T-helper 22 cell (primary cell): ENCODE data around the gene EEF1AKMT1.
A peak's percentile ranks its signal among the peaks of the same experiment; 100 is the strongest.

Source experiments
- DNase-seq: peaks from one replicate; pipeline ENCODE4 v3.0.0-alpha.2; 2020; ENCODE audit warnings: low read depth

The EEF1AKMT1 gene

GRCh38 chr13:20718958-20719566 lies 54.7 kb downstream of the EEF1AKMT1 start:
- DNase-seq = no peak

DNA sequence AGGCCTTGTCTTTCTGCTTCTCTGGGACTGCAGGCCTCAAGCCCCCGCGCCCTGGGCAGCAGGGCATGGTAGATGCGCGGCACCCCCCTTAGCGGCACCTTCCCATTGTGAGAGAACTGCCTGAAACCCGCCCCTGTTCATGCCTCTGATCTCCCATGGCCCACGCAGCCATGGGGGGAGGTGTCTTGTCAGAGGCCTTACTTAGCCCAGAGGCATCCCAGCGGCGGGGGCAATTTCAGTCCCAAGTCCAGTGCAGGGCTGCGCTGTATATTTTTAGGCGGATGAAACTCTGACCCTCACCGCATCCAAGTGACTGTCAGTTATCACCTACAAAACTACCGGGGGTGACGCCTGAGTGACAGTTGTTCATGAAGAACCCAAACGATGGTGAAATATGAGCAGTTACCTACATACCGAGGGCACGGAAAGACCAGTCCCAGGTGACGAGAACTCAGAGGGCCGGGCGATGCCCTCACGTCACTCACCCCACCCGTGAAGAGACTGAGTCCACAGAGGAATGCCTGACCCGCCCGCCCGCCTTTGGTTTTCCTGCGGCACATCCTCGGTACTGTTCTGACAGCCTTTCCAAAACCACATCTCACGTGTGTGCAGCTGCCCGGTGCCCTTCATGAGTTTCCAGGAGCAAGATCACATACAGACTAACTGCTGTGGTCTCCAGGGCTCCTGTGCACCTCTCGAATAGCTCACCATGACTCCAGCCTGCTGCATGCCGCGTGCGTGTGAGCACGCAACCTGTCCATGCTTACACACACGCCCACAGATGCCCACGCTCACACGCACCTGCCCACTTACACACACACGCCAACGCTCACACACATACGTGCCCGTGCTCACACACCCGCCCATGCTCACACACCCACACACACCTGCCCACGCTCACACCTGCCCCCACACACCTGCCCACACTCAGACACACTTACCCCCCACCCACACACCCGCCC lies 55.9 kb downstream of the EEF1AKMT1 start:
- no peak for DNase-seq

DNA sequence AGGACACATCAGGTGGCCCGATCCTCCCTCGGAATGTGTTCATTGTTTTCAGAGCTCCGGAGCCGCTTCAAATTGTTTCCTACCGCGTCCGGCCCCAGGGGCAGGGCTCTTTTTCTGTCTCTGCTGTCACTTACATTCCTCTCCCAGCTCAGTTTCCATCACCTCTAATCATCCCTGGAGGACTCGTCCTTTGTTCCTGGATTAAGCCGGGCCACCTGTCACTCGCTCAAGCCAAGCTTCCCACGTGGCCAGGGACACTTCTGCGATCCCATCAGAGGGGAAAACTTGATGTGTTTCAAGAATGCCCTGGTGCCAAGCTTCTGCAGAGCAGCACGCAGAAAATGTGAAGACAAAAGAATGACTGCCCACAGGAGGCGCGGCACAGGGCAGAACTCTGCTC lies 56.8 kb downstream of the EEF1AKMT1 start:
- DNase-seq = no peak

DNA sequence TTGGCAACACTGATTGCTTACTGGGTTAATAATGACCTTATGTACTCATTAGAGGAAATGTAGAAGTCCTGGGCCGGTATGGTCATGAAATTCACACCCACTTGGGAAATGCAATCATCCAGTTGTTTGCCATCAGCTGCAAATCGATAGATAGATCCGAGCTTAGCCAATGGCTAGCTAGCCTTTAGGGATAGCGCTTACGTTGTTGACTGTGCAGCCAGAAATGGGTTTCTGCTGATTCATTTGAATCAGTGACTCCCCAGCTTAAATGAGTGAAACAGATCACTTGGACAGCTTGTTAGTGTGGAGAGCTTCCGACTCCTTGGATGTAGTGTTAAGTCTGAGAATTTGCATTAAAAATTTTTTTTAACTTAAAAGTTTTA lies 58.4 kb downstream of the EEF1AKMT1 start:
- DNase-seq = no peak

GRCh38 chr13:20714563-20715329 lies 59.0 kb downstream of the EEF1AKMT1 start:
- DNase-seq = no peak

GRCh38 chr13:20714161-20714560 lies 59.6 kb downstream of the EEF1AKMT1 start:
- no peak for DNase-seq

- no peak for DNase-seq
Measured at GRCh38 chr13:20713751-20714150, 60.0 kb downstream of the EEF1AKMT1 start.

GRCh38 chr13:20713014-20713376 lies 60.8 kb downstream of the EEF1AKMT1 start:
- DNase-seq = no peak

GRCh38 chr13:20711301-20712044 lies 62.3 kb downstream of the EEF1AKMT1 start:
- no peak for DNase-seq

GRCh38 chr13:20709782-20710181 lies 64.0 kb downstream of the EEF1AKMT1 start:
- no peak for DNase-seq

- DNase-seq = no peak
Measured at GRCh38 chr13:20709369-20709768, 64.4 kb downstream of the EEF1AKMT1 start.

DNA sequence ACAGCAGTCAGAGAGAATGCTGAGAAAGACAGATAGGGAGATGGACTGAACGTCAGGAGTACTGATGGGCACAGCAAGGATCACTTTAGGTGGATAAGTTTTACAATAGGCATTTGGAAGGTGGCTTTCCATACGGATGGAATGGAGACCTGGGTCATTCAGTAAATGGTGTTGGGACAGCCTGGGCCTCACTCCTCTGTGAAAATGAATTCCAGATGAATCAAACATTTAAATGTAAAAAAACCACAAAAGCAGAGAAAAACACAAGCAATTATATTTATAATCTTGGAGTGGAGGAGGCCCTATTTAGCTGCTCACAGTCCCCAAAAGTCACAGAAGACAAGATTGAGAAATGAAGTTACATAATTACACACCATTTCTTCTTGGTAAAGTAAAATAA lies 65.5 kb downstream of the EEF1AKMT1 start:
- DNase-seq = no peak

DNA sequence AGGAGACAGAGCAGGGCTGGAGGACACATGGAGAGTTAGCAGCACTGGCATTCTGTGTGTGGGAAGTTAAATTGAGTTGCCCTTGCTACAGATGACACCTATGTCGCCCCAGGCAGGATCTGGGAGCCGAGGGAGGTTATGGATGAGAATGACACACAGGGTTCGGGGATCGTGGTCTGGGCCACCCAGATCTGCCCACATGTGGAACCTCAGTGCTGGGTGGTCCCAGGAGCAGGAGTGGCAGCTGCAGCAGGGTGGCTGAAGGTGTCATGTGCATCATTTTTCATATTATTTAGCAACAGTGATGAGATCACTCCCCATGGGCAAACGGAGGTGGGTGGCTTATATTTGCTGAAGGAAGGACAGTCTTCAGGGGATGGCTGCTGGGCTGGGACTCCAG lies 67.1 kb downstream of the EEF1AKMT1 start:
- no peak for DNase-seq

DNA sequence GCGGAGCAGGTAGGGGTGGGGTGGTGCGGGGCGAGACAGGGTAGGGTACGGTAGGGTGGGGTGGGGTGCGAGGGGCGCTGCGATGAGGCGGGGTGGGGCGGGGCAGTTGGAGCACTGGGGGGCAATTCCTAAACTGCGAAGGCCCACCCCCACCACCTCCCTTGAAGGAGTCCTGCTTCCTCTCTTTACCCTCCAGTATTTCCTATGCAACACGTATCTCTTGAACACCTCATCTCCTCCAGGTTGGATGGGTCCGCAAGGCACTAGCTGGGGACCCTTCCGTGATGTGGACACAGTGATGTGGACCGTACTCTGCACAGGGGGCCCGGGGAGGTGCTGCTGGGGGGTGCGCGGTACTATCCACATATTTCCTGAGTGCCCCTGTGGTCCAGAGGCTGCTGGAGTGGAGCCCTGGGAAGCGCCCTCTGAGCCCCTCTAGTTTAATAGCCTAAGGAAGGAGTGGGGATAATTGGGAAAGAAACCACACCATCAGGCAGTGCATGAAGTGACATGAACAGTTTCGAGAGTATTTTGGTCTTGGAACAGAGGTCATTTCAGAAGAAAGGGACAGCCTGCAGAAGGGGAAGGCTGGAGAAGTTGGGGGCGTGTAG lies 69.2 kb downstream of the EEF1AKMT1 start:
- no peak for DNase-seq

- DNase-seq = peak; percentile 56
Measured at GRCh38 chr13:20703780-20704458, 69.8 kb downstream of the EEF1AKMT1 start.

GRCh38 chr13:20702915-20703779 lies 70.6 kb downstream of the EEF1AKMT1 start, which contains the start of gene IL17D:
Gene IL17D, plus strand, starts transcription at chr13:20703699. Its CDS starts 303 bp downstream, at chr13:20704002.
- no peak for DNase-seq

- no peak for DNase-seq
Measured at GRCh38 chr13:20702530-20702914, 71.2 kb downstream of the EEF1AKMT1 start.

- no peak for DNase-seq
Measured at GRCh38 chr13:20701461-20701860, 72.3 kb downstream of the EEF1AKMT1 start.

GRCh38 chr13:20700288-20700687 lies 73.5 kb downstream of the EEF1AKMT1 start:
- no peak for DNase-seq

GRCh38 chr13:20699715-20700114 lies 74.0 kb downstream of the EEF1AKMT1 start:
- no peak for DNase-seq
